A673 (cell line): ENCODE results near the gene JPT1. TPM values are rescaled to one million over a fixed set of nuclear protein-coding genes. Genes with fewer than 3 reads are reported as not detected.

Experiments
- BruUV-seq: library from RNA; stranded (reverse); fragments of 400-500 nt; replicated peaks from 2 replicates; lab custom pipeline; 2021; lab: Mats Ljungman, UMichigan
- CTCF ChIA-PET: fragments of 300-600 bp; sonication (Branson Sonifier 250); formaldehyde crosslinking; loops from one replicate; lab custom pipeline; 2022; ENCODE audit warnings: antibody characterized with exemption; lab: Charles Lee
- POLR2A ChIA-PET: fragments of 300-600 bp; sonication (Branson Sonifier 250); formaldehyde crosslinking; loops from one replicate; lab custom pipeline; 2022; ENCODE audit warnings: antibody characterized with exemption; ENCODE audit not compliant: low non-redundant PET; lab: Charles Lee
- DNase-seq: peaks from one replicate; pipeline ENCODE4 v3.0.0-alpha.2; 2015; ENCODE audit warnings: low spot score
- H3K27ac ChIP-seq: fragments of 200-600 bp; sonication (generic); 2 replicates; pipeline ENCODE4 v1.5.1; 2016; ENCODE audit warnings: mixed run types, low read depth, mild to moderate bottlenecking, mixed read lengths, antibody characterized with exemption, low read length; ENCODE audit not compliant: poor library complexity, severe bottlenecking
- H3K27me3 ChIP-seq: fragments of 200-600 bp; sonication (generic); replicated peaks from 2 replicates; pipeline ENCODE4 v1.6.1; 2017; ENCODE audit warnings: mixed run types, low read depth, mild to moderate bottlenecking, mixed read lengths, antibody characterized with exemption, low read length; ENCODE audit not compliant: insufficient read depth, poor library complexity
- H3K36me3 ChIP-seq: fragments of 200-600 bp; sonication (generic); 2 replicates; pipeline ENCODE4 v1.6.1; 2016; ENCODE audit warnings: mixed run types, mild to moderate bottlenecking, mixed read lengths, antibody characterized with exemption, low read length; ENCODE audit not compliant: insufficient read depth, poor library complexity, severe bottlenecking
- H3K4me1 ChIP-seq: fragments of 200-600 bp; sonication (generic); 2 replicates; pipeline ENCODE4 v1.6.1; 2017; ENCODE audit warnings: mixed run types, mild to moderate bottlenecking, mixed read lengths, antibody characterized with exemption, low read length; ENCODE audit not compliant: insufficient read depth, poor library complexity, severe bottlenecking
- H3K4me3 ChIP-seq: fragments of 200-600 bp; sonication (generic); 2 replicates; pipeline ENCODE4 v1.5.1; 2016; ENCODE audit warnings: low read depth, mixed run types, mild to moderate bottlenecking, mixed read lengths, low read length; ENCODE audit not compliant: poor library complexity, severe bottlenecking
- H3K9me3 ChIP-seq: fragments of 200-600 bp; sonication (generic); 2 replicates; pipeline ENCODE4 v1.6.1; 2016; ENCODE audit warnings: mixed run types, low read depth, mild to moderate bottlenecking, mixed read lengths, antibody characterized with exemption, low read length; ENCODE audit not compliant: poor library complexity, severe bottlenecking
- CTCF ChIP-seq: fragments of 300-800, 200-600 bp; sonication (generic); conservative IDR thresholded peaks from 2 replicates; pipeline ENCODE4 v1.5.1; 2017; ENCODE audit warnings: low read depth, mild to moderate bottlenecking, antibody characterized with exemption, low read length, moderate library complexity, mixed read lengths
- EZH2 ChIP-seq: fragments of 200-600 bp; sonication (generic); IDR thresholded peaks from 2 replicates; pipeline ENCODE4 v1.6.1; 2017; ENCODE audit warnings: borderline replicate concordance, low read depth, mild to moderate bottlenecking, mixed read lengths, antibody characterized with exemption, low read length; ENCODE audit not compliant: poor library complexity, severe bottlenecking
- intact Hi-C: fragments of 100-400 bp; cut with micrococcal nuclease; formaldehyde crosslinking; loops from one replicate; pipeline ENCODE4 v1.10.0; 2022; ENCODE audit not compliant: unreplicated experiment
- total RNA-seq: library from RNA; stranded (reverse); gene quantifications from 2 replicates; pipeline ENCODE4 v1.2.3, GENCODE V29; 2021

Gene JPT1
- total RNA-seq, 1 experiment from 2014 or later, result 526 TPM

DNA sequence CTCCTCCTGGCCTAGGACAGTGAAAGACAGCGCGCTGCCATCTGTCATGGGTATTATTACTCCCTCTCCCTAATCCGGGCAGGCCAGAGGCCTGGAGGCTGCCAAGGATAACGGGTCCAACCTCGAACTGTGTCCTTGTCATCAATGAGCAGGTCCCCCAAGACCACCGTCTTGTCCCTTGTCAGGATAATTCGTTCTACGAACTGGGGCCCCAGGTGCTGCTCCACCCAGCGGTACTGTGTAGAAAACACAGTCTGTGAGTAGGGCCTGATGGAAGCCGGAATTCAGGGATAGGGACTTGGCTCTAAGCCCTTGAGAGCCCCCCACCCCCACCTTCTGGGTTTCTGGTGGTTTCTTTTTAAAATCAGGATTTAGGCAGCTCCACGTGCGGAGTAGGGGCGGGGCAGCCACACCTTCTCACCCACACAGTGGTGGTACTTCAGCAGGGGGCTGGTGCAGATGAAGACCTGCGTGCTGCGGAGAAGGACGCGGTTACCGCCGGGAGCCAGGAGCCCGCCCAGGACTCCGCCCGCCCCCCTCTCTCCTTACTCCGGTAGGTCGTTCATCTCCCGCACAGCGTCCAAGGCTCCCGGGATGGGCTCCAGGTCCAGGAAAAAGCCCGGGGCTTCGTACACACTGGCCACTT, 23.6 kb downstream of the JPT1 start:
- H3K27ac ChIP-seq, result peak overlapping the region; percentile 89
- TF ChIP-seq EZH2 (no peak), CTCF (peak; percentile 67)
- DNase-seq, result peak; percentile 81
- H3K4me3 ChIP-seq, result peak overlapping the region; percentile 84
- no peaks in the 10 kb centered on the region for H3K9me3 ChIP-seq
- ChIA-PET POLR2A (no interaction called here), CTCF (interaction anchor here (0.8 to 1.0 kb wide), 3 partner anchors 16 to 169 kb away, joined by 3 read pairs; no protein-coding TSS in a partner anchor)
- H3K27me3 ChIP-seq, result no peaks in the 10 kb centered on the region
- BruUV-seq, result TSS peak; percentile 29
- H3K36me3 ChIP-seq, result peaks cover 18% of the 10 kb centered on the region
- H3K4me1 ChIP-seq, result peaks cover 12% of the 10 kb centered on the region
- intact Hi-C loops, result loop anchor here (2.0 kb wide), 1 partner anchor 16 kb away; no protein-coding TSS in a partner anchor

DNA sequence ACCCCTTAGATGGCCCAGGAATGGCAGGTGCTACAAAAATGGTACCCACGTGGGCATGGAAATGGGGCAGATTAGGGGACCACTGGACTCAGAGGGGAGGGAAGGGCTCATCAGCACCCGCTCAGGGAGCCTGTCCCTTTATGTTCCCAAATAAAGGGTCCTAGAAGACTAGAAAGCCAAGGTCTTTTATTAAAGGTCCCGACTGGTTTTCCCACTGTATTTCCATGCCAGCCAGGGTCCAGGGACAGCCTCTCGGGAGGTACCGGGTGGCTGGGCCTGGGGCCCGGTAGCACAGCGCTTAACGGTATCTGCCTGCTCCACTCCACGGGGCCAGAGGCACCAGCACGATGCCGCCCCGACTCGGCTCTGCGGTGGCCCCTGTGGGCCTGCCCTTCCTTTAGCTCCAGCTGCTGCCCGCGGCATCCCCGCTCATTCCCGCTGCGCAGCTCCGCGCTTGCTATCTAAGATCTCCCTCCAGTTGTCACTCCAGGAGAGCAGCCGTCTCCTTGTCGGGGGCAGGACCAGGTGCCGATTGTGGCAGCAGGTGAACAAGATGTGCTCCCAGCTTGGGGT, 24.2 kb downstream of the JPT1 start:
- peaks cover 12% of the 10 kb centered on the region for H3K4me1 ChIP-seq
- peak overlapping the region; percentile 89 for H3K27ac ChIP-seq
- peak overlapping the region; percentile 84 for H3K4me3 ChIP-seq
- TF ChIP-seq EZH2 (no peak), CTCF (no peak)
- ChIA-PET CTCF (interaction anchor here (0.7 to 1.0 kb wide), 4 partner anchors 16 to 169 kb away, joined by 3 read pairs; no protein-coding TSS in a partner anchor), POLR2A (no interaction called here)
- no peaks in the 10 kb centered on the region for H3K9me3 ChIP-seq
- H3K36me3 ChIP-seq, result peaks cover 12% of the 10 kb centered on the region
- intact Hi-C loops, result loop anchor here (2.0 kb wide), 1 partner anchor 15 kb away; no protein-coding TSS in a partner anchor
- no TSS peak for BruUV-seq
- no peak for DNase-seq
- no peaks in the 10 kb centered on the region for H3K27me3 ChIP-seq

DNA sequence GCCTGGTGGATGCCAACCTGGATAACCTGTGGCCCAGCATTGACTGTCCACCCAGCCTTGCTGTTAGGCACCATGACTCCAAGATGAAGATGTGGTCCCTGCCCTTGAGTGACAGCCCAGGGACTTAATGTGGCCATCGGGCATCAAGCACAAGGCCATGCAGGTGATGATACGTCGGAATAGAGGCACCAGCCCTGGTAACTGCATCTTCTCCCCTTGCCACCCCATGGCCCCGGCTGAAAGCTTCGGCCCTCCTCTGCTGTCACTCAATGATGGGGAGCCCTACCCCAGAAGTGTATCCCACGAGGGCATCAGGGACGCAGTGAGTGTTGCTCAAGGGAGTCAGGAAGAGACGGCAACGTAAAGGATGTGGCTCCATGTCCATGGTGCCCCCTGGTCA, 24.7 kb downstream of the JPT1 start:
- intact Hi-C loops, result no loop called here
- POLR2A ChIA-PET, result no interaction called here
- Histone ChIP-seq H3K9me3 (no peaks in the 10 kb centered on the region), H3K27me3 (no peaks in the 10 kb centered on the region), H3K4me3 (no peak overlapping the region), H3K27ac (no peak overlapping the region), H3K36me3 (peaks cover 9% of the 10 kb centered on the region), H3K4me1 (peaks cover 12% of the 10 kb centered on the region)
- no peak for TF ChIP-seq CTCF
- no peak for TF ChIP-seq EZH2
- BruUV-seq, result no TSS peak
- no peak for DNase-seq
- CTCF ChIA-PET, result interaction anchor here (0.7 kb wide), 1 partner anchor 18 kb away, joined by 3 read pairs; no protein-coding TSS in a partner anchor
